ENCODE measurements around the gene BCL2. TPM values are rescaled to one million over a fixed set of nuclear protein-coding genes. Genes with fewer than 3 reads are reported as not detected.

The BCL2 gene
- total RNA-seq, 2 experiments from 2014 or later, result 1.4 to 2.5 TPM

DNA sequence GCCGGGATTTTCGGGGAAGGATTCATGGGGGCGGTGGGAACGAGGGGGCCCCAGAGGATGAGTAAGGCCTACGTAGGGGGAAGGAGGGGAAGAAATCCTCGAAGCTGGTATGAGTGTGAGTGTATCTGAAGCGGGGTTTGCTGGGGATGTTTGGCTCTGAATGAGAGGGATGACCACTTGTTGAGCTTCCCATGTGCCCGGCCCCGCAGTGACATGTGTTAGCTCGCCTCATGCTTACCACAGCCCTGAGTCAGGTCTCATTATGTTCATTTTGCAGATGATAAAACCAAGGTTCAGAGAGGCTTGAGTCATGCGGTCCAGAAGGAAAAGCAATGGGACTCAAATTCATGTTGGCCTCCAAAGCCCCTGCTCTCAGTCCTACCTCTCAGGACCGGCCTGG lies 214.7 kb downstream of the BCL2 start:
- H3K4me2 ChIP-seq (ENCODE audit: low read length), result no peak overlapping the region
- TF ChIP-seq, protein P1, sequence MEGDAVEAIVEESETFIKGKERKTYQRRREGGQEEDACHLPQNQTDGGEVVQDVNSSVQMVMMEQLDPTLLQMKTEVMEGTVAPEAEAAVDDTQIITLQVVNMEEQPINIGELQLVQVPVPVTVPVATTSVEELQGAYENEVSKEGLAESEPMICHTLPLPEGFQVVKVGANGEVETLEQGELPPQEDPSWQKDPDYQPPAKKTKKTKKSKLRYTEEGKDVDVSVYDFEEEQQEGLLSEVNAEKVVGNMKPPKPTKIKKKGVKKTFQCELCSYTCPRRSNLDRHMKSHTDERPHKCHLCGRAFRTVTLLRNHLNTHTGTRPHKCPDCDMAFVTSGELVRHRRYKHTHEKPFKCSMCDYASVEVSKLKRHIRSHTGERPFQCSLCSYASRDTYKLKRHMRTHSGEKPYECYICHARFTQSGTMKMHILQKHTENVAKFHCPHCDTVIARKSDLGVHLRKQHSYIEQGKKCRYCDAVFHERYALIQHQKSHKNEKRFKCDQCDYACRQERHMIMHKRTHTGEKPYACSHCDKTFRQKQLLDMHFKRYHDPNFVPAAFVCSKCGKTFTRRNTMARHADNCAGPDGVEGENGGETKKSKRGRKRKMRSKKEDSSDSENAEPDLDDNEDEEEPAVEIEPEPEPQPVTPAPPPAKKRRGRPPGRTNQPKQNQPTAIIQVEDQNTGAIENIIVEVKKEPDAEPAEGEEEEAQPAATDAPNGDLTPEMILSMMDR (conservative IDR thresholded peaks at IDR 0.05; ENCODE audit: low read length), result no peak
- no peak for TF ChIP-seq EZH2phosphoT487 (IDR thresholded peaks at IDR 0.05; ENCODE audit: borderline replicate concordance, low read depth, low read length)
- no peak overlapping the region for H3K27ac ChIP-seq (ENCODE audit: low read depth, low read length, poor library complexity, severe bottlenecking)
- H3K4me3 ChIP-seq (ENCODE audit: low read depth, low read length, poor library complexity, severe bottlenecking), result no peak overlapping the region
- no peaks in the 10 kb centered on the region for H3K36me3 ChIP-seq (ENCODE audit: insufficient read depth, low read length)
- BruUV-seq (replicated peaks), result no TSS peak
- CTCF ChIA-PET (ENCODE audit: unreplicated experiment), result no interaction called here
- H3K9me2 ChIP-seq (ENCODE audit: insufficient read depth, low read length), result no peaks in the 10 kb centered on the region
- H3K9me3 ChIP-seq (ENCODE audit: low read length), result no peaks in the 10 kb centered on the region
- no peaks in the 10 kb centered on the region for H3K79me2 ChIP-seq (ENCODE audit: insufficient read depth, low read depth, low read length)
- H4K20me1 ChIP-seq (ENCODE audit: insufficient read depth, low read length), result no peaks in the 10 kb centered on the region
- intact Hi-C loops (cut with micrococcal nuclease; ENCODE audit: unreplicated experiment), result no loop called here
- no peaks in the 10 kb centered on the region for H3K4me1 ChIP-seq (ENCODE audit: insufficient read depth, low read length, poor library complexity, severe bottlenecking)
- DNase-seq (ENCODE audit: low spot score), result no peak
- POLR2A ChIA-PET, result no interaction called here
- no peak overlapping the region for H2AFZ ChIP-seq (ENCODE audit: low read length)

- DNase-seq (ENCODE audit: low spot score), result no peak
- no peaks in the 10 kb centered on the region for H3K79me2 ChIP-seq (ENCODE audit: insufficient read depth, low read depth, low read length)
- H3K4me1 ChIP-seq (ENCODE audit: insufficient read depth, low read length, poor library complexity, severe bottlenecking), result no peaks in the 10 kb centered on the region
- intact Hi-C loops (cut with micrococcal nuclease; ENCODE audit: unreplicated experiment), result no loop called here
- H3K36me3 ChIP-seq (ENCODE audit: insufficient read depth, low read length), result no peaks in the 10 kb centered on the region
- H3K4me2 ChIP-seq (ENCODE audit: low read length), result no peak overlapping the region
- TF ChIP-seq, protein P1 (conservative IDR thresholded peaks at IDR 0.05; ENCODE audit: low read length), result no peak
- TF ChIP-seq EZH2phosphoT487 (IDR thresholded peaks at IDR 0.05; ENCODE audit: borderline replicate concordance, low read depth, low read length), result no peak
- no peak overlapping the region for H3K4me3 ChIP-seq (ENCODE audit: low read depth, low read length, poor library complexity, severe bottlenecking)
- ChIA-PET POLR2A (no interaction called here), CTCF (ENCODE audit: unreplicated experiment) (no interaction called here)
- no peaks in the 10 kb centered on the region for H3K9me3 ChIP-seq (ENCODE audit: low read length)
- no TSS peak for BruUV-seq (replicated peaks)
- H2AFZ ChIP-seq (ENCODE audit: low read length), result no peak overlapping the region
- H4K20me1 ChIP-seq (ENCODE audit: insufficient read depth, low read length), result no peaks in the 10 kb centered on the region
- no peaks in the 10 kb centered on the region for H3K9me2 ChIP-seq (ENCODE audit: insufficient read depth, low read length)
- no peak overlapping the region for H3K27ac ChIP-seq (ENCODE audit: low read depth, low read length, poor library complexity, severe bottlenecking)
These were observed 216.4 kb downstream of the BCL2 start for GRCh38 chr18:63102941-63103744.

DNA sequence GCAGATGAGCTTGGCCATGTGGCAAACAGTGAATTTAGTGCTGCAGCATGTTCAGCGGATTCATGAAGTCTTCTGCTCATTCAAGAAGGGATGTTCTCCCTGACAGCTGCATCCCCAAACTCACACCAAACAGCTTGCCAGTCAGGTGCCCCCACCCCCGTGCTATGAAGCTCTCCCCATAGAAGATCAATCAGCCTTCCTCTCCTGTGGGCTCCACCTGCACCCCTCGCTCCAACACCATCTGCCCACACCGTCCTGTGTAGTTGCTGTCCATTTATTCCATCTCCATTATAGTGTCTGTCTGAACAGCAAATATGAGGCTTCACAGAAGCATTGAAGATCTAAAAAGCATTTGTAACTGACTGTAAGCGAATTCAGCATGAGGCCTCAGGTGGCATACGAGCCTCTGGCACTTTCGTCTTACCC lies 218.9 kb downstream of the BCL2 start:
- Histone ChIP-seq H3K9me3 (ENCODE audit: low read length) (no peaks in the 10 kb centered on the region), H2AFZ (ENCODE audit: low read length) (no peak overlapping the region), H3K4me2 (ENCODE audit: low read length) (no peak overlapping the region), H3K4me1 (ENCODE audit: insufficient read depth, low read length, poor library complexity, severe bottlenecking) (no peaks in the 10 kb centered on the region), H3K4me3 (ENCODE audit: low read depth, low read length, poor library complexity, severe bottlenecking) (no peak overlapping the region), H3K9me2 (ENCODE audit: insufficient read depth, low read length) (no peaks in the 10 kb centered on the region), H3K79me2 (ENCODE audit: insufficient read depth, low read depth, low read length) (no peaks in the 10 kb centered on the region), H4K20me1 (ENCODE audit: insufficient read depth, low read length) (no peaks in the 10 kb centered on the region), H3K36me3 (ENCODE audit: insufficient read depth, low read length) (no peaks in the 10 kb centered on the region), H3K27ac (ENCODE audit: low read depth, low read length, poor library complexity, severe bottlenecking) (no peak overlapping the region)
- TF ChIP-seq EZH2phosphoT487 (IDR thresholded peaks at IDR 0.05; ENCODE audit: borderline replicate concordance, low read depth, low read length), result no peak
- TF ChIP-seq, protein P1 (conservative IDR thresholded peaks at IDR 0.05; ENCODE audit: low read length), result no peak
- ChIA-PET POLR2A (no interaction called here), CTCF (ENCODE audit: unreplicated experiment) (no interaction called here)
- intact Hi-C loops (cut with micrococcal nuclease; ENCODE audit: unreplicated experiment), result no loop called here
- BruUV-seq (replicated peaks), result no TSS peak
- DNase-seq (ENCODE audit: low spot score), result no peak
